ENCODE data around the gene RGS2. TPM values are rescaled to one million over a fixed set of nuclear protein-coding genes. Genes with fewer than 3 reads are reported as not detected.

RGS2 gene
- total RNA-seq, 2 experiments from 2014 or later, result 11.7 to 11.8 TPM

DNA sequence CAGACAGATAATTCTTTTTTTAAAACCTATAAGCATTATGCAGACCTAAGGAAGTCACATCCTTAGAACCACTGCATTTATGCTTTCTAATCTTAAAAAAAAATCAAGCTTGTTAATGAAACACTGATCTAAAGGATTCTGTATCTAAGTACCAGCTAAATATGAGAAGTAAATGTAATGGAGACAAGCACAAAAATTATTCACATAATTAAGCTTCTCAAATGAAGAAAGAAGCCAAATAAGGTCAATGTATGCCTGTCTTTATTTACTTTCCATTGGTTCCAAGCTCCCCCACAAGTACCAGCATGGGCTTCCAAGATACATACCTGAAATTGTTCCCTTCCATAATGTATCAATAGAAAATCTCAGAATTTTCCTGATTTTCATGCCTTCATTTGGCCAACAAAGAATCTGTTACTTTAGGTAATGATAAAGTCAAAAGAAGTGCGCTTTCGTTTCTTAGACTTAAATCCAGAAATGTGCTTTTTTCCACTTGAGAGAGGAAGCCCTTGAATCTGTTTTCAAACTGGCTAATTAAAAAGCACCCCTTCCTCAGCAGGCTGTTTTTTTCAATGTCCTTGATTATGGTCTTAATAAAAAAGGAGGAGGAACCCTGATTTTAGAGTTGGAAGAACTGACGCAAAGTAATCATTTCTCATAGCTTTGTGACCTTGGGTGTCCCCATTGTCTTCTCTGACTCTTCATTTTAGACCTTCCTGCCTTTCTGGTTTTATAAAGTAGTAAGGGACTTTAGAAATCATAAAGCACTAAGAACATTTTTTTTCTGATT is 3.8 kb downstream of the RGS2 start:
- H3K27ac Mint-ChIP-seq, result no peak overlapping the region
- no peak overlapping the region for H3K4me3 Mint-ChIP-seq
- CTCF ChIA-PET, result interaction anchor here (0.7 to 0.8 kb wide), 3 partner anchors 182 to 259 kb away, joined by 3 to 4 read pairs (median 3); no protein-coding TSS in a partner anchor
- H3K9me3 Mint-ChIP-seq, result no peaks in the 10 kb centered on the region
- intact Hi-C loops (cut with micrococcal nuclease), result no loop called here
- peaks cover 2% of the 10 kb centered on the region for H3K27me3 Mint-ChIP-seq (ENCODE audit: low read depth)
- DNase-seq, result no peak
- H3K4me1 Mint-ChIP-seq (ENCODE audit: low read depth), result peaks cover 19% of the 10 kb centered on the region
- peaks cover 5% of the 10 kb centered on the region for H3K36me3 Mint-ChIP-seq (ENCODE audit: low read depth)

DNA sequence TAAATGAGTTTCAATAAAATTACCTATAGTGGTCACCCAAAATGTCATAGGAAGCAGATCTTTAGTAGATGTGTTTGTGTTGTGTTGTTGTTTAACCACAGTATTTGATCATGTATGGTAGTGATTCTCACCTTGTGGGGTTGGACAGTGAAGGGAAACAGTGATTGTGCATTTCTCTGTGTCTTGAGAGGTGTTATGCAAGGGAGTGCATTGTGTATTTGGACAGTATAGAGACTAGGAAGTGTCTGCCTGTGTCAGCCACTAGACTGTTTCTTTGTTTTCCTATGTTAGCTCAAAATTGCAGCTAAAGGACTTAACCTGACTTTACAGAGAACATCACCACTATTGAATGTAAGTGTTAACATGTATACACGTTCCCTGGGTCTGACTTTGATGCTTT is 6.0 kb downstream of the RGS2 start:
- intact Hi-C loops (cut with micrococcal nuclease), result no loop called here
- no peak for DNase-seq
- H3K9me3 Mint-ChIP-seq, result no peaks in the 10 kb centered on the region
- peaks cover 5% of the 10 kb centered on the region for H3K36me3 Mint-ChIP-seq (ENCODE audit: low read depth)
- H3K4me1 Mint-ChIP-seq (ENCODE audit: low read depth), result peaks cover 4% of the 10 kb centered on the region
- H3K27me3 Mint-ChIP-seq (ENCODE audit: low read depth), result peaks cover 2% of the 10 kb centered on the region
- no peak overlapping the region for H3K4me3 Mint-ChIP-seq
- H3K27ac Mint-ChIP-seq, result no peak overlapping the region
- CTCF ChIA-PET, result interaction anchor here (1.5 kb wide), 1 partner anchor 11 kb away, joined by 4 read pairs; no protein-coding TSS in a partner anchor

DNA sequence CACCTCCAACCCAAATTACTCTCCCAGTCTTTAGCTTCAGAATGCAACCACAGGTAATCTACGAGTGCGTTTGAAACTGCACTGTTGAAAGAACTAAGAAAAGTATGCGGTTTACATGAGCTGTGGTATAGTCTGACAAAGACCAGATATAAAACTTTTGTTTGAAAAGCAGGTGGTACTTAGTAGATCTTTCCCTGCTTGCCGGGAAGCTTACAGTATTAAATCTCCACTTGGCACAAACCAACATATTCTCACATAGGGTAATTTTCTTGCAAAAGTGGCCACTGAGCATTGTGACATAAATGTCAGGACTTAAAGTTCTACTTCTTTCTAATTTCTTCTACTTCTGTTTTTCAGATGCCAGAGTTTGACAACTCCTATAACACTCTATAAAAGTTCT is 8.4 kb downstream of the RGS2 start:
- no peak for DNase-seq
- CTCF ChIA-PET, result no interaction called here
- H3K36me3 Mint-ChIP-seq (ENCODE audit: low read depth), result no peaks in the 10 kb centered on the region
- intact Hi-C loops (cut with micrococcal nuclease), result no loop called here
- H3K9me3 Mint-ChIP-seq, result no peaks in the 10 kb centered on the region
- H3K4me1 Mint-ChIP-seq (ENCODE audit: low read depth), result no peaks in the 10 kb centered on the region
- no peak overlapping the region for H3K27ac Mint-ChIP-seq
- H3K4me3 Mint-ChIP-seq, result no peak overlapping the region
- H3K27me3 Mint-ChIP-seq (ENCODE audit: low read depth), result peaks cover 5% of the 10 kb centered on the region

DNA sequence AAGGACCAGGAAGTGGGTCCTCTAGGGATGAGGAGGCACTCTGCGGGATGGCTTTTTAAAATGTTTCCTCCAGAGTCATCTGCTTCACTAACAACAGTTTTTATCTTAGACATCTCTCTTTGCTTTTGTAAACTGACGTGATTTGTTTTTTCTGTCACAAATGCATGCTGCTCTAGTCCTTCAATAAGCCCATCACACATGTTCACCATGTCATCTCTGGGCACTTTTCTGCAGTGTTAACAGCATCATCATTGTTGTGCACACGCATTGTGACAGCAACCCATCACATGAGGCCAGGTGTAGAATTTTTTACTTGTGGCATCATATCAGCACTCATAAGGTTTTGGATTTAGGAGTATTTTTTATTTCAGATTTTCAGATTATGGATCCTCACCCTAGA is 12.5 kb downstream of the RGS2 start:
- no peaks in the 10 kb centered on the region for H3K36me3 Mint-ChIP-seq (ENCODE audit: low read depth)
- intact Hi-C loops (cut with micrococcal nuclease), result no loop called here
- no peak for DNase-seq
- H3K27me3 Mint-ChIP-seq (ENCODE audit: low read depth), result peaks cover 9% of the 10 kb centered on the region
- no peaks in the 10 kb centered on the region for H3K4me1 Mint-ChIP-seq (ENCODE audit: low read depth)
- H3K4me3 Mint-ChIP-seq, result no peak overlapping the region
- no peaks in the 10 kb centered on the region for H3K9me3 Mint-ChIP-seq
- CTCF ChIA-PET, result no interaction called here
- H3K27ac Mint-ChIP-seq, result no peak overlapping the region

DNA sequence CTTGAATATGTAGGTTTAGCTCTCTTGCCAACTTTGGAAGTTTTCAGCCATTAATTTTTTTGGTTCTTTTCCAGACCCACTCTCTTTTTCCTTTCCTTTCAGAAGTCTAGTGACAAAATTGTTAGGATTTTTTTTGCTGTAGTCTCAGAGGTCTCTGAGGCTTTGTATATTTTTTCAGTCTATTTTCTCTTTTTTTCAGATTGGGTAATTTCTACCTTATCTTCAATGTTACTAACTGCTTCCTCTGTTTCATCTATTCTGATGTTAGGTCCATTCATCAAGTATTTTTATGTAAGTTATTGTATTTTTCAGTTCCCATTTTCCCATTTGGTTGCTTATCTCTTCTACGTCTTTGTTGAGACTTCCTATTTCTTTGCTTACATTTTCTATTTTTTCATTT is 15.7 kb downstream of the RGS2 start:
- Mint-ChIP-seq H3K9me3 (no peaks in the 10 kb centered on the region), H3K27ac (no peak overlapping the region), H3K4me1 (ENCODE audit: low read depth) (no peaks in the 10 kb centered on the region), H3K36me3 (ENCODE audit: low read depth) (no peaks in the 10 kb centered on the region), H3K4me3 (no peak overlapping the region), H3K27me3 (ENCODE audit: low read depth) (peaks cover 16% of the 10 kb centered on the region)
- intact Hi-C loops (cut with micrococcal nuclease), result no loop called here
- DNase-seq, result no peak
- CTCF ChIA-PET, result no interaction called here

DNA sequence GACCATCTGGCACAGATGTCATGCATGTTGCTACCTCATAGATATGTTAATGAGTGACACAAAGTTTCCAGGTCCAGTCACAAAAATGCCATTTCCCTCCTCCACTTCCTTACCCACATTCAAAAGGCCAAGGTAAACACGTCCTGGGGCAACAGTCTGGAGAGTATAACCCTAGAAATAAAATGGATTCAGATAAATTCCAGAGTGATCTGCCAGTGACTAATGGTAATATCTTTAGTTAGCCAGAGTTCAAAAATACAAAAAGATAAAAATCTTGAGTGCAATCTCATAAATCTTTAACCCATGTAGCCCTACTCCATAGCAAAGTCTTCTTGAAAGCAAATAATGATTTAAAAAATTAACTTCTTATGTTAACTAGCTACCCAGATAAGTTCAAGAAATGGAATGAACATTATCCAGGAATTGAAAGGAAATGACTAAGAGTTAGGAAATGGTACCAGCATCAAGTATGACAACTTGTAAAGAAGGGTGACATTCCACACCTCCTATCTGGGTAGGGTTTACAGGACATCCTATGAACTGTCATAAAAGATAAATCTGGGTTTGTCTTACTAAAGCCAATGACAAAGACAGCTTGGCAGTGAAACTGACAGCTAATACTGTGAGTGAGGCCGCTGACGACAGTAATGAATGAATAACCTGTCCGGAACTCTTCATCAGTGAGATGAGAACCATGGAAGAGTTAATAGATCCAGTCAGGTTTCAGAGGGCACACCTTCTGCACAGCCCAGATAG is 18.1 kb downstream of the RGS2 start:
- Mint-ChIP-seq H3K27me3 (ENCODE audit: low read depth) (peaks cover 13% of the 10 kb centered on the region), H3K27ac (no peak overlapping the region), H3K4me1 (ENCODE audit: low read depth) (no peaks in the 10 kb centered on the region), H3K9me3 (peaks cover 2% of the 10 kb centered on the region), H3K4me3 (no peak overlapping the region), H3K36me3 (ENCODE audit: low read depth) (no peaks in the 10 kb centered on the region)
- no peak for DNase-seq
- intact Hi-C loops (cut with micrococcal nuclease), result no loop called here
- CTCF ChIA-PET, result no interaction called here

DNA sequence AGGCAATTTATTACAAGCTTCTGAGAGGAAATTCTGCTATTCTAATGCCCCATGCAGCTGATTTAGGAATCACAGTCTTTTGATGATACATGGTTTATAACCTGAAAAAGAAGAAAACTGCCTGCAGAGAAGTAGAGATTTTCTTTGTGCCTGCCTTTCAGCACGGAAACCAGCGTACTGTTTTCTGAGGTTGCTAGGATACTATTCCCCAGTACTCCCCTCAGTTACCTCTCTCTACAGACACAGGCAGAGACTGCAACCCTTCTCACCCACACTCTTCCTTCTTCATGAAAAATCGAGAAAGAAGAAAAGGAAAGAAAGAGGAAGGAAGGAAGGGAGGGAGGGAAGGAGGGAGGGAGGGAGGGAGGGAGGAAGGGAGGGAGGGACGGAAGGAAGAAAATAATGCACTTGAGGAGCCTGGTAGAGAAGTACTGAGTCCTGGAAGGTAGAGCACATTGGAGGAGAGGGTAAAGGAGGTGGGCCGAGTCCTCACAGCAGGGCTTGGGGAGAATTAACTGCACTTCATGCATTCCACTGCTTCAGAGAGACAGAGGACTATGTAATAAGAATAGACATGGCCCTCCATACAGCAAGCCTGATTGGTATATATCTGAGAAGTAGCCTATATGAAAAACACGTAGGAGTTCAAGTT is 21.9 kb downstream of the RGS2 start:
- peaks cover 9% of the 10 kb centered on the region for H3K27me3 Mint-ChIP-seq (ENCODE audit: low read depth)
- peaks cover 2% of the 10 kb centered on the region for H3K9me3 Mint-ChIP-seq
- no peaks in the 10 kb centered on the region for H3K4me1 Mint-ChIP-seq (ENCODE audit: low read depth)
- no peaks in the 10 kb centered on the region for H3K36me3 Mint-ChIP-seq (ENCODE audit: low read depth)
- no peak overlapping the region for H3K27ac Mint-ChIP-seq
- no peak overlapping the region for H3K4me3 Mint-ChIP-seq
- DNase-seq, result no peak
- CTCF ChIA-PET, result no interaction called here
- intact Hi-C loops (cut with micrococcal nuclease), result no loop called here

DNA sequence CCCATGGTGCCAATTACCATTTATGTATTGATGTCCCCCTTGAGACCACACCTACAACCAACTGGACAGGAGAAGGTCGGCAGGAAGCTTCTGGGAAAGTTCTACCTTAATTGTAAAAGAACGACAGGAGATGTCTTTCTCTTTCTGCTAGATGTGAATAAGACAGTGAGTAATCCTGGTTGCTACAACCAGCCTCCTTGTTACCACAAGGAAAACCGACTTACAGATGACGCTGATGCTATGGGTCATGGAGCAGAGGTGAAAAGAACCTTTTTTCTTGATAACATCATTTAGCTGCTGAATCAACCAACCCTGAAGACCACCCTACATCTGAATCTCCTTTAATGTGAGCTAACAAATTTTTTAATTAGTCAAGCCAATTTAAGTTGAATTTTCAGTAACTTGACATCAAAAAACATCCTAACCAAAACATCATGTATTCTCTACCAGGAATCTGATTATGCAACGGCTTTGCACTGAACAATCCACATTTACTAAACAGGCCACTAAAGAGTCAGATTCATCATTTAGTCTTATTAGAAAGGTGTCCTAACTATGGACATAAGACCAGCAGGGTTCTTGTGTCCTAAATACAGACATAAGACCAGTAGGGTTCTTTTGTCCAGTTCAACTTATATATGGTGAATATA is 23.0 kb downstream of the RGS2 start:
- intact Hi-C loops (cut with micrococcal nuclease), result no loop called here
- CTCF ChIA-PET, result interaction anchor here (0.5 kb wide), 1 partner anchor 728 kb away, joined by 3 read pairs; no protein-coding TSS in a partner anchor
- no peak overlapping the region for H3K4me3 Mint-ChIP-seq
- no peak for DNase-seq
- H3K9me3 Mint-ChIP-seq, result peaks cover 2% of the 10 kb centered on the region
- peaks cover 4% of the 10 kb centered on the region for H3K27me3 Mint-ChIP-seq (ENCODE audit: low read depth)
- no peaks in the 10 kb centered on the region for H3K36me3 Mint-ChIP-seq (ENCODE audit: low read depth)
- H3K27ac Mint-ChIP-seq, result no peak overlapping the region
- H3K4me1 Mint-ChIP-seq (ENCODE audit: low read depth), result no peaks in the 10 kb centered on the region

DNA sequence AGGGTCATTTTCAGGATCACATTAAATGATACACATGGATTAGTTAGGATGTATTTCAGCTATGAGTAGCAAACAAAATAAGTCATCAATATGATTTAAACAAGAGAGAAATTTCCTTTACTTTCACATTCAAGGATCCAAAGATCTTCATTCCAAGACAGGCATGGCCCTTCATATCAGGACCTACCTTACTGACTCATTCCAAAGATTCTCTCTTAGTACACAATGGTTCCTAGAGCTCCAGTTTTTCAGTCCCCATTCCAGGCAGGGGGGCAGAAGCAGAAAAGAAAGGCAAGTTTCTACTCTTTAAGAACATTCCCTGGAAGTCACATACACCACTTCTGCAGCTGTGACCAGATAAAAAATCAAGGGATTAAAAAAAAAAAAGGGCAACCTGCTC is 23.7 kb downstream of the RGS2 start:
- no peak overlapping the region for H3K4me3 Mint-ChIP-seq
- no peak for DNase-seq
- H3K27ac Mint-ChIP-seq, result no peak overlapping the region
- intact Hi-C loops (cut with micrococcal nuclease), result no loop called here
- CTCF ChIA-PET, result interaction anchor here (0.5 kb wide), 2 partner anchors 283 to 729 kb away, joined by 3 to 4 read pairs; no protein-coding TSS in a partner anchor
- no peaks in the 10 kb centered on the region for H3K36me3 Mint-ChIP-seq (ENCODE audit: low read depth)
- peaks cover 2% of the 10 kb centered on the region for H3K9me3 Mint-ChIP-seq
- H3K4me1 Mint-ChIP-seq (ENCODE audit: low read depth), result no peaks in the 10 kb centered on the region
- H3K27me3 Mint-ChIP-seq (ENCODE audit: low read depth), result peaks cover 4% of the 10 kb centered on the region

DNA sequence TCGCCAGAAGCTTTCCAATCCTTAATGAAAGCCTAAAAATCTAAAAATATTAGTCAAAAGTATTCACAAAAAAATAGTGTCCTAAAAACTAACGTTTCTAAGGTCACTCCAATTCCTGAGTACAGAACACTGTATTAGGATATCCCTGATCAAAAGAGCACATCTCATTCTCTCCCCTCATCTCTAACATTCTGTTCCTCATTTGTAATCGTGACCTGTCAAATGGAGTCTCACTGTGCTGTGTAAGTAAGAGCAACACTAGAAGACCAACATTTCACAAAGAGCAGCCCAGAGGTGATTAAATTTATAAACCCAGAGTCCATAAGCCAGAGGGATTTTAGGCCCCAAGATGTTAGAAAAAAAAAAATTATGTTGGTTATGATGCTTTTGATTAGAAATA is 26.3 kb downstream of the RGS2 start:
- DNase-seq, result no peak
- no peaks in the 10 kb centered on the region for H3K4me1 Mint-ChIP-seq (ENCODE audit: low read depth)
- no peaks in the 10 kb centered on the region for H3K9me3 Mint-ChIP-seq
- no peaks in the 10 kb centered on the region for H3K36me3 Mint-ChIP-seq (ENCODE audit: low read depth)
- CTCF ChIA-PET, result interaction anchor here (0.7 kb wide), 1 partner anchor 80 kb away, joined by 3 read pairs; no protein-coding TSS in a partner anchor
- peaks cover 5% of the 10 kb centered on the region for H3K27me3 Mint-ChIP-seq (ENCODE audit: low read depth)
- H3K4me3 Mint-ChIP-seq, result no peak overlapping the region
- H3K27ac Mint-ChIP-seq, result no peak overlapping the region
- intact Hi-C loops (cut with micrococcal nuclease), result no loop called here

DNA sequence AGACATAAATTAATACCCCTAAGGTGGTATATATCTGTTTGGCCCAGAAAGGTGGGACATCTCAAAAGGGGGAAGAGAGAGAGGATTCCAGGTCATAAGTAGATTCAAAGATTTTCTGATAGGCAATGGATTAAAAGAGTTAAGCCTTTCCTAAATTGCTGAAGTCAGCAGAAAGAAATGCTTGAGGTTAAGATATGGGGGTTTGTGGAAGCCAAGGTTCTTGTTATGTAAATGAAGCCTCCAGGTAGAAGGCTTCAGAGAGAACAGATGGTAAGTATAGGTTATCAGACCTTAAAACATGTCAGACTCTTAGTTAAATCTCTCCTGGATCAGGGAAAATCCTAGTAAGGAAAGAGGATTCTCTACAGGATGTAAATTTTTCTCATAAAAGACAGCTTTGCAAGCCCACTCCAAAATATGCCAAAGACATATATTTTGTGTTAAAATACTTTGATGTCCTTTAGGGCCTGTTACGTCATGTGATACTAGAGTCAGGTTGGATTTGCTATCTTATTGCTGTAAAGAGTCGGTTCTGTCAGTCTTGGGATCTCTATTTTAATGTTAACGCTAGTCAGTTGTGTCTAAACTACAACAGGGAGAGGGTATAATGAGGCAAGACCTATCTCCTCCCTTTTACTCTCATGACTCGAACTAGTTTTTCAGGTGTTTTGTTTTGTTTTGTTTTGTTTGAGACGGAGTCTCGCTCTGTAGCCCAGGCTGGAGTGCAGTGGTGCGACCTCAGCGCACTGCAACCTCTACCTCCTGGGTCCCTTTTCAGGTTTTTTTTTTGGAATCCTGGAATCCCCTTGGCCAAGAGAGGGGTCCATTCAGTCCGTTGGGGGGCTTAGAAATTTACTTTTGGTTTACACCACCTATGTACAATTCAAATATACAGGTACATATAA is 30.6 kb downstream of the RGS2 start:
- Mint-ChIP-seq H3K36me3 (ENCODE audit: low read depth) (no peaks in the 10 kb centered on the region), H3K9me3 (no peaks in the 10 kb centered on the region), H3K27me3 (ENCODE audit: low read depth) (peaks cover 8% of the 10 kb centered on the region), H3K4me3 (no peak overlapping the region), H3K4me1 (ENCODE audit: low read depth) (no peaks in the 10 kb centered on the region), H3K27ac (no peak overlapping the region)
- intact Hi-C loops (cut with micrococcal nuclease), result no loop called here
- DNase-seq, result no peak
- CTCF ChIA-PET, result no interaction called here

Data from activated naive CD4-positive, alpha-beta T cell treated with anti-CD3 and anti-CD28 coated beads for 36 hours (primary cell).